HG02678 (cell line): Measurements from ENCODE around the gene FRMD4A.
A peak's percentile ranks its signal among the peaks of the same experiment; 100 is the strongest.
"Not testable (repeated sequence)": the region's sequence is repeated elsewhere in the genome, so short reads cannot be mapped to it uniquely, and the experiment has no call there.

Source experiments
- ATAC-seq: cut with Tn5 transposase; IDR thresholded peaks from one replicate; pipeline ENCODE4 v1.9.1; 2021; ENCODE audit warnings: mild to moderate bottlenecking, moderate library complexity; ENCODE audit not compliant: unreplicated experiment

The FRMD4A gene

DNA sequence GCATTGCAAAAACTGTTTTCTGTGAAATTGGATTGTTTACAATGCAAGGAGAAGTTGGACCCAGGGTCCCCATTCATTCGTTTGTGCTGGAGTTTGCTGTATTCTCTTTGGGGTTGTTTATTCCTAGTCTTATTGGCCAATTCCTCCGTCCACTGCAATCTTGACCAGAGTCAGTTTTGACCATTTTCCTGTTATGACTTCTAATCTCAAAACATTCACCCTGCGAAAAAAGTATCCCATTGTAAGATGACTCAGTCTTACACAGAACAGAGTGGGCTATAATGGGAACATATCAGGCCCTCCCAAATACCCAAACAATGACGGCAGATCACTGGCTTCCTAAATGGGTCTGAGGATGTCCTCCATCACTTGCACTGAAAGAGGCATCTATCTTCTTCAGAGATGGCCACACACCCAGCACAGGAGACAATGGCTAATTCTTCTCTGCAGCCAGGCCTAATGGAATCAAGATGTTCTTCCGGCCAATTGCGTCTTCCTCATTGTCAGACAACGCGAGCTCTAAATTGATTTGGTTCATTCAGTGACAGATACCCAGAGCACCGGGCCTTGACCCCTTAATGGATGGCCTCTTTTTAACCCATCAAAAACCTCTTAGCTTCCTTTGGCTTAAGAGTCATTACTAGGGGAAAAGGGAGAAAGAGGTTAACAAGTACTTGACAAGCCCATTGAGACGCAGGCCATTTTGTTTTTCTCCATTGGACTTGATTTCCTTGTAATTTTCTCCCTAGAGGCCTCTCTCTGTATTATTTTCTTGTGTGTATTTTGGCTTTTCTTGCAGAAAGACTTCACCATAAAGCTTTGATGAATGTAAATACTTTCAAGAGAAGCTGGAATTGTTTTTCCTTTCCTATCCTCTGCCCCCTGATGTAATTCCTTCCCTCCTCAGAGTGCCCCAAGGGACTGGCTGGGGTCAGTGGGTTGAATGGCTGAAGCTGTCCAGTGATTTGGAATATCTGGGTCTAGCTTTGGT, 614.3 kb downstream of the FRMD4A start:
- ATAC-seq, result no peak

DNA sequence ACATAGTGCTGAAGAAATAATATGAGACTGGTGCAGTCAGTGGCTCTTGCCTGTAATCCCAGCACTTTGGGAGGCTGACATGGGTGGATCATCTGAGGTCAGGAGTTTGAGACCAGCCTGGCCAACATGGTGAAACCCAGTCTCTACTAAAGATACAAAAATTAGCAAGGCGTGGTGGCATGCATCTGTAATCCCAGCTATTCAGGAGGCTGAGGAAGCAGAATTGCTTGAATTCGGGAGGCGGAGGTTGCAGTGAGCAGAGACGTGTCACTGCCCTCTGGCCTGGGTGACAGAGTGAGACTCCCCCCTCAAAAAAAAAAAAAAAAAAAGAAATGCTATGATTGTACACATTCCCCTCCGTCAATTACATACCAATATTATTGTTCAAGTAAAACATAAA, 615.1 kb downstream of the FRMD4A start:
- not testable (repeated sequence) for ATAC-seq

DNA sequence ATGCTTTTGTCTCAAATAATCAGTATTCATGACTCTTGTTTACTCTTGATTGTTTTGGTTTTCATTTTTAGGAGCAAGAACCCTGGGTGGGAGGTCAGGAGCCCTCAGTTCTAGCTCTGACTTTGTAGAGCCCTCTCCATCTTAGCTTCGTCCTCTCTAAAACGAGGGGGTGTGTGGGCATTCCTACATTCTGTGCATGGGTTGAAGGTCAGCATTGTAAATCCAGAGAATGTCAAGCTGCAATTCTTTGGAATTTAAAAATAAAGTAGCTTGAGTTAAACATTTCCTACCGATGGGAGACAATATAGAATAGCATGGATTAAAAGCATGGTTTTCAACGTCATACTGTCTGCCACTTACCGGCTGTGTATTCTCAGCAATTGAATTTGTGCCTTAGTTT, 615.6 kb downstream of the FRMD4A start:
- no peak for ATAC-seq

DNA sequence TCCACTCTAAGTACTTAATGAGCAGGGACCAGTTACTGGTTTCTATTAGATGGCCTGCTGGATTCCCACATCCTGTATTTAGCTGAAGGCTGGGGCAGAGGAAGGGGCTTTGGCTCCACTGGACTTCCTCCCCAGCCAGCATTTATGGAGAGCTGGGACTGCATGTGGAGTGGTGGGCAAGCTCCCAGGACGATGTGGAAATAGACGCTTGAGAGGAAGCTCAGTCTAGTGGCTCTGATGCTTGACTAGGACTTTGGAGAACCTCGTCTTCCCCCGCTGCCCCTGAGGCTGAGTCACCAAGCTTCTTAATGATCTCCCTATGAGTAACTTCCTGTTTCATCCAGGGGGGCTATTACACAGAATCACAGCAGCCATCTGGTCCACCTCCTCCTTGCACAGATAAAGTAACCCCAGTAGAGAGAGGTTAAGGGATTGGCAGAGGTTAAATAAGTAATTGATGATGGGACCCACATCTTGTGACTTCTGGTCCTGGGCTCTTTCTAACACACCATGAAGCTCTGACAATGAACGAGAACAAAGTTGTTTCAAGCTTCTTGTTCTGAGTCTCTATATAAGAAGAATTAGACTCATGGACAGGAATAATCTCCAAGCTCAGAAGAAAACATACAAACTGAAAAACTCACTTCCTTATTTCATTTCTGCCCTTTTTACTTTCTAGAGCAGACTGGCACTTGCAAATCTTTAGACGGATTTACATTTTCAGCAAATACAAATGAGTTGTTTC, 617.7 kb downstream of the FRMD4A start:
- ATAC-seq, result peak; percentile 70

DNA sequence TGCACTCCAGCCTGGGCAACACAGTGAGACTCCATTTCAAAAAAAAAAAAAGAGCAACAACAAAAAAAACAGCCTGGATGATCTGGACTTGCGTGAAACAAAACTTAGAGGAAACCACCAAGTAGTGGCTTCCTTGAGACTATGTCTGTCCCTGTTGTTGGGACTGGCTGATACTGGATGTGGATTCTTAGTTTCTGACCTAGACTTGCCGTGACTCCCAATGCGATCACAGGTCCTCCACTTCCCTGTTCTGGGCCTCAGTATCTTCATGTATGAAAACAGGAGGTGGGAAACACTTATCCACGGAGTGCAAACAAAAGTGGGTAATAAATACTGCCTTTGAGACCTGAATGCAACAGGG, 618.3 kb downstream of the FRMD4A start:
- no peak for ATAC-seq

DNA sequence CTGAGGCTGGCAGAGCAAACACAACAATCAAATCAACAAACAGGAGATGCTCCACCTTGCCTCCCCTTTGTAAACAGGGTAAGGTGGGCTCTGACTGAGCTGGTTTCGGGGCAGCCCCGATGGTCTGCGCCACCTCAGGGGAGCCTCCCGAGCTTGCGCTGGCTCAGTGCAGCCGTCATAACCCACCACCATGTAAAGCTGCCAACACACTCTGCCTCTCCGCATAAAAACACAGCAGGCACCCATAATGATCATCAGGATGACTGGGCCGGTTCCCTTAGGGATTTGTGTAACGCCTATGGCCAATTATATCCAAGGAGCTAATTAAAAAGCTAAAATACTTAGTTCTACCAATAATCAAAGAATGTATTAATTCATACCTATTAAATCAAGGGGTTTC, 619.4 kb downstream of the FRMD4A start:
- ATAC-seq, result no peak

DNA sequence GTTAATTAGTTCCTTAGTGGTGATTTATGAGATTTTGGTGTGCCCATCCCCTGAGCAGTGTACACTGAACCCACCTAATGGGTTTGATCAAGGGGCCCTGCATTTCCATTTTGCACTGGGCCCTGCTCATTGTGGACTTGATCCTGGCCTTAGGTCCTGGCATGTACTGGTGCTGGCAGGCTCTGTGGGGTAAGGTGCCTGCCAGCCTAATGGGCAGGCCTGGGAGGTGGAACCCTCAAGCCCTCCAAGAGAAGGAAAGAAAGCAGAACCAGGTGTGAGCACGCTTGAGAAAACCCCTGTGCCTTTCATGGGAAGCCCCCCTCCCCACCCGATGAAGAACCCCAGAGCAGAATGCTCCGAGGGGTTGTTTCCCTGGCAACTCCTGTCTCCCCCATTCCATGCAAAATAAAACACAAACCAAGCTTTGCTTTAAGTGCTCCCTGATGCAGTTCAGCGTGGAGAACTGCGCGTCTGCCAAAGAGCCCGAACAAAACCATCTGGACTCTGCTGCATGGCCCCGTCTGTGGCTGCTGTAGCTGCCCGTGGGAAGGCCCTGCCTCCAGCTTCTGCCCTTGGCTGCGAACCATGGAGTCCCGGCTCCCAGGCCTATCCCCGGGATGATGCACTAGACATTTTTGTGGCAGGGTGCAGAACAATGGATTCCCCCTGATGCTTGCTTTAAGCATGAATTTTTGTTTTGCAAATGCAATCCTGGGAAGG, 620.6 kb downstream of the FRMD4A start:
- no peak for ATAC-seq

DNA sequence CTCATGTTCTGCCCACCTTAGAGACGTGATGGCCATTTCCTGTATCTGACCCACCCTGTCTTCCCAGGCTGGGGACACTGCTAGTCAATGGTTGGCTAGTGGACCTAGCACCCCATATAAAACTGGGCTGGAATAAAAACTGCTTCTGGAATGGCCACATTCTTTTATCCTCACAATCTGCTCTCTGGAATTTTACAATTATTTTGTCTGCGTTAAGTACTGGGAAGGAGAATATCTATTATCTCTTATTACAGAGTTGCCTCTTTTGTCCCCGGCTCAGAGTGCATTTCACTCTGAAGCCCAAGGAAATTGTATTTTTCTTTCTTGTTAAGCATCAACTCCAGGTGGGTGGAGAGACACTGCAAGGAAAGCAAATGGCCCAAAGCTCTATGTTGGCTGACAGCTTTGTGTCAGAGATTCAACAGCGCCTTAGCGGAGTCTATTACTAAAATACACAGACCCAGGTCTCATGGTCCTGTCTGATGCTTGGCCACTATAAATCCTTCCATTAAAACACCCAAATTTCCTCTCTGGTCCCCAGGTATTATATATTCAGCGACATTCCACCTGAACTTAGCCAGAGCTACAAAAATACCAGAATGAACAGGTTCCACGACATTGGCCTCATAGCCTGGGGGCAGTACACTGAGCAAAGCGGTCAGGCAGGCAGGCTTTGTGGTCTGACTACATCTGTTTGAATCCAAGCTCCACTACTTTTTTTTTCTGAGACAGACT, 622.3 kb downstream of the FRMD4A start:
- no peak for ATAC-seq

DNA sequence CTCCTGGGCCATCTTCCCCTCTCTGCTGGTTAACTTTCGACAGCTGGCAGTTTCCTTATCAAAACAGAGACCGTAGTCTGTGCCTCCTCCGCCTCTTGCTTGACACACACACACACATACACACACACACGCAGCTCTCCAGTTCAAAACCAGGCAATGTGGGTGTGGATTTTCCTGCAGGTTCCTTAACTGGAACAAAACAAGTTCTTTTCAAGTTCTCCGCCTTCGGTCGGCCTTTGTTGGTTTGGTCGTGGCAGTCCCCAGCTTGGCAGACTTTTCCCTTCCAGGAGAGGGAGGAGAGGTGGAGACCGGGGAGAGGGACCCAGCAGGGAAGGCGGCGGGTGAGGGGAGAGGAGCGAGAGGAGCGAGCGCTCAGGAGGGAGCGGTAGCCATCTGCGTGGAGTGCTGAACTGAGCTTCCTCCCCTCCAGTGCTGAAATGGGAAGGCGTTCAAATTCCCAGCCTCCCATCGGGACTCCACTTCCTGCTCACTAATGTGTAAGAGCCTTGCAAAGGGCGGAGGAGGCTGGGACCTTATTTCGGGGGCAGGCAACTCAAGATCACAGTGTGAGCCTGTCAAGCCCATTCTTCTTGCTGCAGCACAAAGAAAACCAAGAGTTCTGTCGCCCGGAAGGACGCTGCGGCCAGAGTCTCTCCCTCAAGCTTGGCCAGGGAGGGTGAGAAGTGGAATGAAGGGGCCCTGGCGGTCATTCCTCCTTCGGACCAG, 623.4 kb downstream of the FRMD4A start:
- peak; percentile 51 for ATAC-seq

DNA sequence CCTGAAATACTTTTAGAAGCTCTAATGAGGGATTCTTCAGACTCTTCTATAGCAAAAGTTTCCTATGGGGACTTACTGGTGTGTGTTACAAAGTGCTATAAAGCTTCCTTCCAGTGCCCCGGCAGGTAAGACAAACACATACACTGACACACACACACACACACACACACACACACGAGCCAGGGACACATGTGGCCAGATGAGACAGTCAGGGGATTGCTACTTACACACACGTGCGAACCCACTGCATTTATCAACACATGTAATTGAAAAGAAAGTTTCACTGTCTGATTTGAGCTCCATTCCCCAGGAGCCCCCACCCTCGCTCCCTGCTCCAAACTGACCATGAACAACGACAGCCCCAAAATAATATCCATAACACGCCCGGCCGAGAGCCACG, 624.1 kb downstream of the FRMD4A start:
- ATAC-seq, result no peak

DNA sequence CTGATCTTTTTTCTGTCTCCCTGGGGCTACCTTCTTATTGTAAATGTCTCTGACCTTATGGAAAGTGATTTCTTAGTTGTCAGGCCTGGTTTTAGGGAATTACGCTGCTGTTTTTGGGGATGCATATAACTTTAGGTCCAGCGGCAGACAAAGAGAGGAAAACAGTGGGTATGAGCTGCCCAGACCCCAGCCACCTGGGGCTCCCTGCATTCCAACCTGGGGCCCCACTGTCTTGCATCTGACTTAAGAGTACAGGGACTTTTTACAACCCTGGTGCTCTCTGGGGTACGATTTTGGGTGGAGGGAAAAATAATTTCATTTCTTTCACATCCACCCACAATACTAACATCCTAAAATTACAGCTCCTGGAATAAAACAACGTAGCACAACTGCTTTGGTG, 624.5 kb downstream of the FRMD4A start:
- ATAC-seq, result no peak

DNA sequence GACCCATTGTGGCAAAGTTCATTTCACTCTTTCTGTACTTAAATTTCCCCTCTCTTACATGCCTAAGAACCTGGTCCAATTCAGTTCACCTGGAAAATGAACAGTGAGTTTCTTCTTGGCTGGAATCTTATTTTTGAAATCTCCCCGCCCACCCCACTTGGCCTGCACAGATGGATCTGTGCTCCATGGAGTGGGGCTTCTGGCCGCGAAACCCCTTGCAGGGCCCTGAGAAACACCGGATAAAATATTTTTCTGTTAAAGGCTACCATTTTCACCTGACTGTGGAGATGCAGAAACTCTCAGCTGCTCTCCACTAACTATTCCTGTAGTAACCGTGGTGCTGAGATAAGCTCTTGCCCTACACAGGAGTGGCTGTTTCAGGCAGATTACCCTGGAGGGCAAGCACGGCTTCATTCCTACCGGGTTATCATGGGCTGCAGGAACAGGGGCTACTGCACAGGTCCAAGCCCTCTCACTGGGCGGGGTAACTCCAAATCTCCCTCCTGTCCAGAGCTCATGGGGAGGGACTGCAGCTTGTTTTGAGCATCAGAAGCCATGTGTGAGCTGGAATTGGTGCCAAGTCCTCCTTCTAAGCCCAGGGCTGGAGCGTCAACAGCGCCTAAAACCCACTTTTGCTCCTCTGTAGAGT, 625.1 kb downstream of the FRMD4A start:
- ATAC-seq, result no peak

DNA sequence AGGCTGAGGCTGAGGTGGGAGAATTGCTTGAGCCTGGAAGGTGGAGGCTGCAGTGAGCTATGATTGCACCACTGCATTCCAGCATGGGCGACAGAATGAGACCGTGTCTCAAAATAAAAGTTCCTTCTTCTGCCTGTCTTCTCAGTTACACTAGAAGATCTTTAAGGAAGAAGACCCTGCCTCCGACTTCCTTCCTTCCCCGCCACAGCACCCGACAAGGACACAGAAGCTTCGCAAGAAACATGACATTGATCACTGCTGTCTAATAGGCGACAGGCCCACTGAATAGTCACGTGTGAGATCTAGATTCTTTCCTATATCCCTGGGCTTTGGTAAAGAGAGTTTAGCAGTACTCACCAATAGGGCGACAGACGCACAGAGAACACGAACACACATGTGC, 625.8 kb downstream of the FRMD4A start:
- no peak for ATAC-seq

DNA sequence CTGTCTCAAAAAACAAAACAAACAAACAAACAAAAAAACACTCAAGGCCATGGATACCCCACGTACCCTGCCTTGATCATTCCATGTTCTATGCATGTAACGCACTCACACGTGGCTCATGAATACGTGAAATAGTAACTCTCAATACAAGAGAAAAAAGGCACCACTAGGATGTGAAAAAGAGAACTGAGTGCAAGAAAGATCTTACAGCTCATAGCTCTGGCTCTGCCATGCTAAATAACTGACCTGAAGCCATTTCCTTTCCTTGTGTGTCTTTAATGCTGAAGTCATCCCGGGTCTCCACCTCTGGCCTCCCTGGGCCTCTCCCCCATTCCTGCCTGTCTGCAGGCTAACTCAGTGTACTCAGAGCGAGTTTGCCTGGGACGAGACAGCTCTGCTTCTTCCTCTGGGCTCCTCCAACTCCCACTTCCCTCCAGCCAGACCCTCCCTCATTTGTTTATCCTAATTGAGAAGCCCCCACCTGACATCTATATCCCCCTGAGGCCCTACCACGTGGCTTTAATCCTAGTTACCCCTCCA, 626.7 kb downstream of the FRMD4A start:
- ATAC-seq, result no peak

DNA sequence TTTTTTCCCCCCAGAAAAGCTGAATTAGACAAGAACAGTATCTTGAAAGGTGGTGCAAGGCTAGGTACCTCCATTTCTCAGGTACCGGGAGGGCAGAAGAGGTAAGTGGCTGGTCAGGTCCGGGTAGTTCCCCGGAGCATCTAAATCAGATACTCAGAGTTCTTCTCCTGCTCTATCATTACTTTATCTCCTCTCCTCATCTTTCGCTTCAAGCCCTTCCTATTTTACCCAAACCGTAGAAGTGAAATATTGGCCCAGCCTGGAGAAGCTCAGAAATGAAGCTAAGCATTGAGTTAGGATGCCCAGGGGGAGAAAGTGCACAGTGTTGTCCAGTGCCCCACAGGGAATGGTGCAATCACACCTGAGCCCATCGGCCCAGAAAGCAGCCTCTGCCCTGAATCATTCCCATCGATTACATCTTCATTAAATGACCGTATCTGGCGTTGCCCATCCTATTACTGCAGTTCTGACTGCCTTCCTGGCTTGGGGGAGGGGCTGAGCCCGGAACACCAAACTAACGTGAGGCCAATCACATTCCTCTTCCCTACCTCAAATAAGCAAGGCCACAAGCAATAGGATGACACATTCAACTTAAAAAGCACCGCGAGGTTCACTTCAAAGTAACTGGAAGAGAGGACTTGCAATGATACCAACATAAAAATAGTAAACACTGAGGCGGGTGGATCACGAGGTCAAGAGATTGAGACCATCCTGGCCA, 627.5 kb downstream of the FRMD4A start:
- no peak for ATAC-seq

DNA sequence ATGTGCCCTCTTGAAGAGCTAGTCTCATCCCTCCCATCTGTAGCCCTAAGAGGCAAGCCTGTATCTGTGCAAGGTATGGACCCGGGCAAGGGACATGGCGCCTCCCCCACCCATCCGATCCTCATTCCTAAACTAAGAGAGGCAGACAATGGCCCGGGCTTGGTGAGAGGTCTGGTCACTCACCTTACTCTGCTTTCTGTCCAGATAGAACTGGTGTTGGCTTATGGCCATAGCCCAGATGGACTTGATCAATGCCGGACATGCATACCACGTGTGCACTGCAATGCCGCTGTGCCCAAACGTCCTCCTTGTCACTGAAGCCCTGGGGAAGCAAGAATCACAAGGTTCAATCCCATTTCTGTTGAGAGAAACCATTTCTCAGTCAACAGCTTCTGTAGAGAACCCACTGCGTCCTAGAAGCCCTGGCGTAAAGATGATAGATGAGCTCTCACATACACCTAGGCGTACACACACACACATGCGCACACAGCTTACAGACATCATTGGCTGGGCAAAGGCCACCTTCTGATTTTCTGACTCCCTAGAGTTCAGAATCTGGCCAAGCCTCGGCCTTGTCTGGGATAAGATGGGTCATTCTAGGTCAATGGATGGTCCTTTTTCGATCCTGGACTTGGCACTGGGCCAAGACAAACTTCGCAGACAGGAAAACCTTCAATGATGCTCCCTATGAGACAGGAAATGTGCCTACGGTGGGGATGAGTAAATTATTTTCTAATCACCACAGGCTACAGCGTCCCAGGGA, 629.4 kb downstream of the FRMD4A start:
- no peak for ATAC-seq

DNA sequence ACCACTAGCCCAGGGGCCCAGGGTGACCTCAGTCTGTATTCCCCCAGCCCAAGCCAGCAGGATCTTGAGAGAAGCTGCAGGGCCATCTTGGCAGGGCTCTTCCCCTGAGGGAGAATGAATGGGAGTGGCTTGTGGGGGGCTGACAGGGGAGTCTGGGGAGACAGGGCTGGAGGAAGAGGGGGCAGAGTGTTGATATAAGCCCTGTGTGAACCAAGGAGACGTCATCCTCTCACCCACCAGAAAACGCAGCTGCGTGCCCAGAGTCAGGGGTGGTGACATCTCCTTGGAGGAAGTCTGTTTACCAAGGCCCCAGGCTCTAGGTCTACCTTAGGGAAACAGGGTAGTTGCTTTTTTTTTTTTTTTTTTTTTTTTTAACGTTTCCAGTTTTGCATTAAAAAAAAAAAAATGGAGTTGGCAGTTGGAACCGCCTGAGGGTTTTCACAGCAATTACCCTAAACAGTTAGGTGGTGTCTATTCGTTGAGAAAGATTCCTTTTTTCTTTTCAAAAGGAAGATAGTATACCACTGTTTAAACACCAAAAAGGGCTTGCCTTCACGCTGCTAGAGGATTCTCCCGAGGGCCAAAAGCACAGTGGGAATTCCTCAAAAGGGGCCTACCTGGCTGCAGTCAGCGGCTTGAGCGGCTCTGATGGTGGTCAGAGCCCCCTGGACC, 630.1 kb downstream of the FRMD4A start:
- no peak for ATAC-seq
